ENCODE measurements around the gene MAP3K6.

Gene MAP3K6

GRCh38 chr1:27381969-27382762 is 15.4 kb upstream of the MAP3K6 start:
- TF ChIP-seq POLR2AphosphoS5 (IDR thresholded peaks at IDR 0.05; ENCODE audit: borderline replicate concordance, low read depth, low read length) (no peak), FOXP2 (optimal IDR thresholded peaks at IDR 0.05; ENCODE audit: control extremely low read depth, extremely low read length, insufficient read depth) (no peak), EZH2 (IDR thresholded peaks at IDR 0.05) (no peak)
- Histone ChIP-seq H3K36me3 (ENCODE audit: insufficient read depth, low read length) (no peaks in the 10 kb centered on the region), H3K9ac (ENCODE audit: insufficient read length) (no peak overlapping the region), H3K4me3 (no peak overlapping the region), H3K27ac (no peak overlapping the region), H3K9me3 (ENCODE audit: low read depth, low read length) (no peaks in the 10 kb centered on the region)
- DNase-seq (ENCODE audit: low read depth, low spot score), result no peak

DNA sequence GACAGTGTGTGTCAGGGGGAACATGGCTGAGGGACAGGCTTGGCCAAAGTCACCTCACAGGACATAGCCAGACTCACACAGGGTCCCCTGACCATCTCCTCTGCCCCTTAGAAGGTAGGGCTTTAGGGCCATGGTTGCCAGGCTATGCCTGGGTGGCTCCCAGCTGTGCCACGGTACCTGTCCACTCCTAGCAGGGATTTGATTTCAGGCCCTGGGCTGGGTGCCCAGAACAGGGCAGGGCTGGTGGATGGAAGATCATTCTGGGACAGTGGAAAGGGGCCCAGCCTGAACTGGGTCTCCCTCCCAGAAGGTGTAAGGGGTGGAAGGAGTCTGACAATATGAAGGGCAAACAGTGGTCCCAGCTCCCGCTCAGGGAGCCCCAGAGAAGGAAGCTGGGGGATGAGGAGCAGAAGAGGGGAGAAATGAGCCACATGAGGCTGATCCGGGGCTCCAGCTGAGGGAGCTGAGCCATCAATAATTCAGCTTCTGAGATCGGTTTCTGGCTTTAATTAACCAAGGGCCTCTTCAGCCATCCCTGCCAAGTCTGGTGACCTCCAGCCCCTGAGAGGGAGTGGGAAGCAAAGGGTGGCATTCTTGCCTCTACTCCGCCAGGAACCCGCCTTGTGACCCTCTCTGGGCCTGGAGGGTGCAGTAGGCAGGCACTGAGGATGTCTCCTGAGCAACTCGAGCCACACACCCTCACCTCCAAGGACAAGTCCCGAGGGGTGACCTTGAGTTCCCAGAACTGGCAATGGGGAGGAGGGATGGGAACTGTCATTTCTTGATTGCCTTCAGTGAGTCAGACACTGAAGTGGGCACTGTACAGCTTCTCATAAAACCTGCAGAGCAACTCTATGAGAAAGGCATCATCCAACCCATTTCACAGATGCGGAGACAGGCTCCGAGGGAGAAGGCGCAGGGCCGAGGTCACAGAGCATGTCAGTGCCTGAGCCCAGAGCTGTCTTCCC is 14.3 kb upstream of the MAP3K6 start:
- Histone ChIP-seq H3K36me3 (ENCODE audit: insufficient read depth, low read length) (no peaks in the 10 kb centered on the region), H3K4me3 (no peak overlapping the region), H3K9me3 (ENCODE audit: low read depth, low read length) (no peaks in the 10 kb centered on the region), H3K27ac (no peak overlapping the region), H3K9ac (ENCODE audit: insufficient read length) (no peak overlapping the region)
- TF ChIP-seq POLR2AphosphoS5 (IDR thresholded peaks at IDR 0.05; ENCODE audit: borderline replicate concordance, low read depth, low read length), result no peak
- TF ChIP-seq EZH2 (IDR thresholded peaks at IDR 0.05), result no peak
- no peak for TF ChIP-seq FOXP2 (optimal IDR thresholded peaks at IDR 0.05; ENCODE audit: control extremely low read depth, extremely low read length, insufficient read depth)
- DNase-seq (ENCODE audit: low read depth, low spot score), result no peak

DNA sequence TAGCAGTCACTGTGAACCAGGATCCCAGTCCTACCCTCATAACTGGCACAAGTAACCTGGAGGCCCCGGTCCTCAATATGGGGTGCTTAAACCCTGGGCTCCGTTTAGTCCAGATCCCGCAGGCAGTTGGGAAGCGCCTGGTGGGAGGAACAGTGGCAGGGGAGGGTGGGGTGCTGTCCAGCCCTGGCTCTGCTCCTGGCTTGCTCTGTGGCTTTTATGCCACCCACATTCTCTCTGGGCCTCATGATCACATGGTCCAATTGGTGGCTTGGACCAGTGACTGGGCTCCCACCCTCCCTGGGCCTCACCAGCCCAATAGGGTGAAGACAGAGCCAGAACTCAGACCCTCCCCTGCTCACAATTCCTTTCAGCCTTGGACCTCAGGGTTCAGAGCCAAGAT is 13.5 kb upstream of the MAP3K6 start:
- H3K9me3 ChIP-seq (ENCODE audit: low read depth, low read length), result no peaks in the 10 kb centered on the region
- no peak overlapping the region for H3K27ac ChIP-seq
- no peak overlapping the region for H3K4me3 ChIP-seq
- TF ChIP-seq EZH2 (IDR thresholded peaks at IDR 0.05) (no peak), POLR2AphosphoS5 (IDR thresholded peaks at IDR 0.05; ENCODE audit: borderline replicate concordance, low read depth, low read length) (no peak), FOXP2 (optimal IDR thresholded peaks at IDR 0.05; ENCODE audit: control extremely low read depth, extremely low read length, insufficient read depth) (no peak)
- DNase-seq (ENCODE audit: low read depth, low spot score), result no peak
- H3K36me3 ChIP-seq (ENCODE audit: insufficient read depth, low read length), result no peaks in the 10 kb centered on the region
- no peak overlapping the region for H3K9ac ChIP-seq (ENCODE audit: insufficient read length)

DNA sequence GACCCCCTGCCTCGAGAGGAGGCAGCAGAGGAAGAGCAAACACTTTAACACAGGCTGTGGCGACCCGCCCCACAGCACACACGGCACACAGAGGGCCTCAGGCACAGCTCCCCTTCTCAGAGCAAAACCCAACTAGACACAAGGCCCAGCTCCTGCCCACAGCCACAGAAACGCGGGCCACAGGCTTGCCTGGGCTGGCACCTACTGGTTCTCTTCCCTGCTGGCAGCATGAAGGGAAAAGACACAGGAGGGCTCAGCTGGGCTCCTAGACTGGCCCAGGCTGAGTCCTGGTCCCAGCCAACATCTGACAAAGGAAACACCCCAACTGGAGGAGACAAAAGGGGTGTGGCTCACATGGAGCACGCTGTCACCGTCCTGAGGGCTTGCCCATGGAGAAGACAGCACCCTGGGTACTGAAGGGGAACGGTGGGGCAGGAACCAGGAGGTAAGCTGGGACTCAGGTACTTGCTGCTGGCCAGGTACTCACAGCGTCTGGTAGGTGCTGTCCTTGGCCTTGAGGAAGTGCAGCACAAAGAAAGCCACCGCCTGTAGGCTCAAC is 12.9 kb upstream of the MAP3K6 start:
- TF ChIP-seq POLR2AphosphoS5 (IDR thresholded peaks at IDR 0.05; ENCODE audit: borderline replicate concordance, low read depth, low read length) (no peak), FOXP2 (optimal IDR thresholded peaks at IDR 0.05; ENCODE audit: control extremely low read depth, extremely low read length, insufficient read depth) (no peak), EZH2 (IDR thresholded peaks at IDR 0.05) (no peak)
- Histone ChIP-seq H3K36me3 (ENCODE audit: insufficient read depth, low read length) (no peaks in the 10 kb centered on the region), H3K4me3 (no peak overlapping the region), H3K27ac (no peak overlapping the region), H3K9ac (ENCODE audit: insufficient read length) (no peak overlapping the region), H3K9me3 (ENCODE audit: low read depth, low read length) (no peaks in the 10 kb centered on the region)
- no peak for DNase-seq (ENCODE audit: low read depth, low spot score)

- Histone ChIP-seq H3K36me3 (ENCODE audit: insufficient read depth, low read length) (no peaks in the 10 kb centered on the region), H3K27ac (no peak overlapping the region), H3K4me3 (no peak overlapping the region), H3K9ac (ENCODE audit: insufficient read length) (no peak overlapping the region), H3K9me3 (ENCODE audit: low read depth, low read length) (no peaks in the 10 kb centered on the region)
- no peak for DNase-seq (ENCODE audit: low read depth, low spot score)
- TF ChIP-seq POLR2AphosphoS5 (IDR thresholded peaks at IDR 0.05; ENCODE audit: borderline replicate concordance, low read depth, low read length) (no peak), EZH2 (IDR thresholded peaks at IDR 0.05) (no peak), FOXP2 (optimal IDR thresholded peaks at IDR 0.05; ENCODE audit: control extremely low read depth, extremely low read length, insufficient read depth) (no peak)
Measured at GRCh38 chr1:27377760-27378495, 11.2 kb upstream of the MAP3K6 start.

DNA sequence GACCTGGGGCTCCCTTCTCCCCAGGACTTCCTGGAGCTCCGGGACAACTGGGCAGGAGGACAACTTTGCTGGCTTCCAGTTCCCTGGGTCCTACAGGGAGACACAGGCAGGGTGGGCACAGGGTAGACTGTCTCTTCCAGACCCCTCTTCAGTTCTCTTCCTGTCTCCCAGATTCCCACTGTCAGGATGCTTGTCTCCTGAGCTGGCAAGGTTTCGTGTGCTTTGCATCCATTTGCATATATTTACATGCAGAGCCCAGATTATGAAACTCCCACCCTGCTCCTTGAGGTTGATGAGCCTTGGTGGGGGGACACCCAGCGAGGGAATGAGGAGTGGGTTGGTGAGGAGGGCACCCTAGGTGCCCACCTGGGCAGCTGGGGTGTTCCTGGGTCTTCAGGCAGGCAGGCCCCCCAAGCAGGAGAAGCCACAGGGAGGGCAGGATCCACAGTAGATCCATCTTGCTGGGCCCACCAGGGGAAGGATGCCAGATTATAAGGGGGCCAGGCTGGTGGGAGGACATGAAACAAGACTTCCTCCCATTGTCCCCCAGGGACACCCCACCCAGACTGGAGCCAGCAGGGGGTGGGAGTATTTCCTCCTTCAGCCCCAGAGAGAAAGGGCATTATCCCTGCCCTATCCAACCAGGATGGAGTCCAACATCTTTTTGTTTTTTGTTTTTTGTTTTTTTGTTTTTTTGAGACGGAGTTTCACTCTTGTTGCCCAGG is 7.8 kb upstream of the MAP3K6 start, which contains the start of gene FCN3:
Gene FCN3, minus strand, starts transcription at position 463 of the 725 bp plus-strand sequence. Its CDS starts 6 bp downstream, at position 457.
- H3K27ac ChIP-seq, result no peak within 1 kb of the TSS
- DNase-seq (ENCODE audit: low read depth, low spot score), result no peak
- TF ChIP-seq POLR2AphosphoS5 (IDR thresholded peaks at IDR 0.05; ENCODE audit: borderline replicate concordance, low read depth, low read length) (no peak), EZH2 (IDR thresholded peaks at IDR 0.05) (no peak)
- H3K9me3 ChIP-seq (ENCODE audit: low read depth, low read length), result no peaks in the 10 kb centered on the region
- H3K9ac ChIP-seq (ENCODE audit: insufficient read length), result no peak within 1 kb of the TSS
- no peaks in the 10 kb centered on the region for H3K36me3 ChIP-seq (ENCODE audit: insufficient read depth, low read length)
- H3K4me3 ChIP-seq, result no peak within 1 kb of the TSS
